Small intestine (tissue), 7 donors: ENCODE measurements around the gene EYS. TPM values are rescaled to one million over a fixed set of nuclear protein-coding genes. Genes with fewer than 3 reads are reported as not detected.

Source experiments
- DNase-seq, 2 donors: peaks; one replicate each; pipeline versions ENCODE4 v3.0.0 to v3.0.0-alpha.2; 2013
- FAIRE-seq: peaks from 2 replicates; lab custom pipeline; 2012; peaks lifted over from hg19 to GRCh38; lab: Jason Lieb, UNC
- H3K27ac ChIP-seq, 3 donors: one replicate each; pipeline ENCODE4 v1.5.1; 2013; ENCODE audit warnings: low read length in 2 of 3, mild to moderate bottlenecking in 2 of 3, control low read depth in 1 of 3, inconsistent platforms in 1 of 3, low read depth in 1 of 3, moderate library complexity in 1 of 3
- H3K27me3 ChIP-seq, 3 donors: one replicate each; pipeline ENCODE4 v1.6.1; 2013; ENCODE audit warnings: low read length in 3 of 3, inconsistent platforms in 1 of 3; ENCODE audit not compliant: control insufficient read depth in 3 of 3, insufficient read depth in 3 of 3
- H3K36me3 ChIP-seq, 3 donors: one replicate each; pipeline ENCODE4 v1.6.1; 2013; ENCODE audit warnings: low read length in 3 of 3, inconsistent platforms in 1 of 3, low read depth in 1 of 3, mild to moderate bottlenecking in 1 of 3, moderate library complexity in 1 of 3; ENCODE audit not compliant: control insufficient read depth in 3 of 3, insufficient read depth in 2 of 3
- H3K4me1 ChIP-seq, 3 donors: one replicate each; pipeline ENCODE4 v1.6.1; 2013; ENCODE audit warnings: low read length in 2 of 3, inconsistent platforms in 1 of 3, low read depth in 1 of 3, mild to moderate bottlenecking in 1 of 3, moderate library complexity in 1 of 3; ENCODE audit not compliant: control insufficient read depth in 3 of 3, insufficient read depth in 2 of 3
- H3K4me3 ChIP-seq, 3 donors: one replicate each; pipeline ENCODE4 v1.5.1; 2013; ENCODE audit warnings: low read length in 3 of 3, control low read depth in 1 of 3, inconsistent platforms in 1 of 3, low read depth in 1 of 3, mild to moderate bottlenecking in 1 of 3, moderate library complexity in 1 of 3
- H3K9me3 ChIP-seq, 2 donors: one replicate each; pipeline ENCODE4 v1.6.1; 2013; ENCODE audit warnings: low read depth in 1 of 2, low read length in 1 of 2; ENCODE audit not compliant: control insufficient read depth in 2 of 2, insufficient read depth in 1 of 2
- WGBS, 3 donors: extraction: QIAGEN DNeasy Blood & Tissue Kit; methylation state at CpG; one replicate each; pipeline ENCODE4 v1.1.7; 2013; 5-methylcytosine and 5-hydroxymethylcytosine counted together
- polyA plus RNA-seq, 4 donors: library from polyadenylated mRNA; stranded (reverse) in 3 of 4; unstranded in 1 of 4; fragments of 200-250 nt in 3 of 4; fragments of 120-200 nt in 1 of 4; gene quantifications; one replicate each; pipeline versions ENCODE4 v1.2.1 to v1.2.3, GENCODE V29; 2013
- donor health status: healthy with polysubstance abuse.
- donor health status: control.
- donor health status: control.
- donor health status: Bipolar disorder and iron deficiency.
- donor health status: healthy.

Gene EYS
- polyA plus RNA-seq, 4 donors = 0.78 TPM; not detected in 3

DNA sequence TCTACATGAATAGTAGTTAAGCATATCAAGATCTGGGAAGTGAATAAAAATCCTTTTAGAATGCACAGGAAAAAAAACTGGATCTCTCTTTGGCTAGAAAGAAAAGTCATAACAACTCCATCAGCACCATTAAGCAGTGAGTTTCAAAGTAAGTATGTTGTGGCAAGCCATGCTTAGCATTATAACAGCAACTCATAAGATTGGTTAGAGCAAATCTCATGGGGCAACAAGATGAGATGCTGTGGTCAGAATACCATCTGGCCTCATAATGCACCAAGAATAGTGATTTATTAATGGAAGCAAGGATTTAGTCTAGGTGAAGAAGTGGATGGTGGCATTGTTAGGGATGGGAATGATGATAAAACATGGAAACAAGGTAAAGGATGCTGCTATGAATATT is 1912.0 kb downstream of the EYS start:
- H3K27ac ChIP-seq = no peak overlapping the region
- no peaks in the 10 kb centered on the region for H3K36me3 ChIP-seq
- H3K4me1 ChIP-seq = peaks cover 0 to 13% (median 0%) of the 10 kb centered on the region in 3 donors
- H3K4me3 ChIP-seq = no peak overlapping the region
- no peaks in the 10 kb centered on the region for H3K27me3 ChIP-seq
- no peaks in the 10 kb centered on the region for H3K9me3 ChIP-seq
- no peak for DNase-seq
- no peak for FAIRE-seq

DNA sequence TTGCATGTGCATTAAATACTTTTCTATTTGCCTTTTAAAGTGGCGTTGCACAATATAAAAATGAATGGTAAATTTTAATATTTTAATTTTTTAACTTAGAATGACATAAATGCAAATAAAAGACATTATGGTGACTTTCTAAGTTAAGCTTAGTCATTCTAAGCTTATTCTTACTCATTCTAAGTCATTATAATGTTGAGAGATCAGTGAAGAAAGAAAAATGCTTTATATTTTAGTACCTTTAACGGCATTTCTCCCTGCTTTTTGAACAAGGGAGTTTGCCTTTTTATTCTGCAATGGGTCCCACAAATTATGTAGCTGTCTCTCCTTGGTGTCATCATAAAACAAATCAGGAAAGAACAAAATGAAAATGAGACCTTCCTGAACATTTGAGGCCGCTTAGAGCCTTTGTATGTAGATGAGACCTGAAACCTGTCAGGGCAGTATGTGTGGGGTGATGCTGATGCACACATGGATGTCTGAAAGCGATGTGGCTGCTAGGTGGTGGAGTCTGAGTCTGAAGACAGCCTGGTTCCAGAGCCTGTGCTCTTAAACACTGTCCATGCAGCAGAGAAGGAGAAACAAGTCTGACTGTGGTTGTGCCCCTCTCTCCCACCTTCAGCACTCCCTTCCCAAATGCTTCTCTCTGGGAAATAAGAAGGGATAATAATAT is 1913.4 kb downstream of the EYS start:
- FAIRE-seq (no peak), DNase-seq (no peak)
- WGBS, 3 donors = 78 to 91% (median 80%) methylated on average over 4 of the region's 4 CpGs
- H3K4me3 ChIP-seq = no peak overlapping the region
- no peaks in the 10 kb centered on the region for H3K9me3 ChIP-seq
- H3K27ac ChIP-seq = peak overlapping the region in 1 of 3 donors; percentile 55
- H3K36me3 ChIP-seq = no peaks in the 10 kb centered on the region
- H3K4me1 ChIP-seq = peaks cover 0 to 13% (median 0%) of the 10 kb centered on the region in 3 donors
- no peaks in the 10 kb centered on the region for H3K27me3 ChIP-seq

DNA sequence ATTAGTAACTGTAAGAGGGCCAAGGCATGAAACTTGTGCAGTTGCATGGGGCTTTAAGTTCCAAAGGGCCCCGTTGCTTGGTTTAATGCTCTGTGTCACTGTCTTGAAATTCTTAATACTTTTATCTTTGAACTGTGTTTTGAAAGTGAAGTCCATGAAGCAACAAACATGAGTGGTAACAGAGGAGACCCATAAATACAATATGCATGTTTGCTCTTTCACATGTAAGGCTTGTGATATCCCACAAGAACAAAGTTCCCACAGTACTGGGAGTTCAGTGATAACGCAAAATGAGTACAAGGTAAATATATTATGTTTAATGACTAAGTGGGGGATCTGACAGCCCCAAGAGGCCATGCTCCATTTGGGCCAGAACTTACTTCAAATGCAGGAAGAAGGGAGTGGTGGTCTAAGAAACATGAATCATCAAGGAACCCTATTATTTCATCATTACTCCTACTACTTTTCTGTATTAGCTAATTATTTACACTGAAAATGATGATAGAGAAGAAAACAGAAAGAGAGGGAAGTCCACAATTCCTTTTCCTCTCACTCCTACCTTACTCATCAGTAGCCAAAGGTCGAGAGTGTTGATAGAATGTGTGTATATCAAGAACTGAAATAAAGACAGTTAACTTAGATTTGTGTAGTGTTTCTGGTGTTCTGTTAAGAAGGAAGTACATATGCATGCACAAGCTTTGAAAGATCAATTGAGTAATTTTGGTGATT is 1914.1 kb downstream of the EYS start:
- H3K27me3 ChIP-seq = no peaks in the 10 kb centered on the region
- WGBS, 3 donors = 24 to 51% (median 27%) methylated on average over 3 of the region's 3 CpGs
- H3K4me1 ChIP-seq = peaks cover 0 to 13% (median 0%) of the 10 kb centered on the region in 3 donors
- H3K4me3 ChIP-seq = no peak overlapping the region
- H3K9me3 ChIP-seq = no peaks in the 10 kb centered on the region
- H3K36me3 ChIP-seq = no peaks in the 10 kb centered on the region
- H3K27ac ChIP-seq = peak overlapping the region in 1 of 3 donors; percentile 55
- DNase-seq (peak; percentile 58 to 78), FAIRE-seq (peak; percentile 51)

DNA sequence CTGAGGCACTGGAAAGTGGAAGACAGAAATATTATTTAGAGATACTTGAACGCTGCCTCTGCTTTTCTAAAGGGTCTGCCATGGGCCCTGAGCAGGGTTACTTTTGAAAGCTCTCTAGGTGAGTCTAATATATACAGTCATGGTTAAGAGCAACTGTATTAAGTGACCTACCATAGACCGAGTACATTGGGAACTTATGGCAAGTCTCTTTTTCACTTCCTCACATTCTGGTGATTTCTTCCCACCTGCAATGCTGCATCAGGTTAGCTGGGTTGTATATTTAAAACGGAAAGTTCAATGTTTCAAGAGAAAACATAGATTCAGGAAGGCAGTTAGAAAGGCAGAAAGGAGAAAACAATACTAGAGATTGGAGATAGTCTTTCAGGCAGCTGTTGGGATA is 1916.7 kb downstream of the EYS start:
- WGBS, 3 donors = 74 to 78% (median 76%) methylated on average over 3 of the region's 3 CpGs
- Histone ChIP-seq H3K27me3 (no peaks in the 10 kb centered on the region), H3K4me3 (no peak overlapping the region), H3K9me3 (no peaks in the 10 kb centered on the region), H3K27ac (no peak overlapping the region), H3K36me3 (no peaks in the 10 kb centered on the region), H3K4me1 (peaks cover 0 to 13% (median 0%) of the 10 kb centered on the region in 3 donors)
- FAIRE-seq (no peak), DNase-seq (no peak)

DNA sequence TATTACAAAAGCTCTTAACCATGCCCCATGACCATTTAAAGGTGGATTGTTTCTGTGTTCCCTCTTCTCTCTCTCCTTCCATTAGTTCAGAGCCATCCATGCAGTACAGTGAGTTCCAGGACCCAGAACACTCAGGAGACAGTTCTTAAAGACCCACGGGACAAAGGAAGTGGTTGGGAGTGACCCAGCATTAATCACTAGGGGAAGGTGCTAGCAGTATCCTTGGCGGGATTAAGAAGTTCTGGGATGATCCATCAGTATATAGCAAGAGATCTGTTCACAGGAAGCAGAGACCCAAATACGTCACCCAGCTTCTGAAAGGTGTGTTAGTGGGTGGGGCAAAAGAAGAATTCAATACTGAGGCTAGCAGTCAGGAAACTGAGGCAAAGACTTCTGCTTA is 1917.3 kb downstream of the EYS start:
- Histone ChIP-seq H3K27ac (no peak overlapping the region), H3K4me1 (peaks cover 0 to 13% (median 0%) of the 10 kb centered on the region in 3 donors), H3K36me3 (no peaks in the 10 kb centered on the region), H3K27me3 (no peaks in the 10 kb centered on the region), H3K9me3 (no peaks in the 10 kb centered on the region), H3K4me3 (no peak overlapping the region)
- no peak for FAIRE-seq
- 76 to 80% (median 76%) methylated on average over 3 of the region's 3 CpGs for WGBS, 3 donors
- no peak for DNase-seq

DNA sequence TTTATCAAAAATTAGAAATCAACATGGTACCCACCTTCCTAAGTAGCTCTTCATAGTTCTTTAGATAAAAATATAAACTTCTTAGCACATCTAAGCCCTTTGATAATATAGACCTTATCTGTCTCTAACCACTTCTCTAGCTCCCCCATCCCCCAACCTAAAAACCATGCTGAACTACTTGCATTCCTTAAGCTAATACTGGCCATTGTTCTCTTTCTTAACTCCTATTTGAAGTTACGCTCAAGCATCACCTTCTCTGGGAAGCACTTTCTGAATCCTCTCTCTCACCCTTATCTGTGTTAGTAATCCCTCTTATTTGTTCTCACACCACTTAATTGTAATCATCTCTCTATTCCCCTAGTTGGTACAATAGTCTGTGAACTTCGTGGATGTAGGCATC is 1918.5 kb downstream of the EYS start:
- Histone ChIP-seq H3K4me3 (no peak overlapping the region), H3K4me1 (peaks cover 0 to 7% (median 0%) of the 10 kb centered on the region in 3 donors), H3K36me3 (peaks cover 0 to 3% (median 0%) of the 10 kb centered on the region in 3 donors), H3K27me3 (no peaks in the 10 kb centered on the region), H3K27ac (no peak overlapping the region), H3K9me3 (no peaks in the 10 kb centered on the region)
- WGBS, 3 donors = 52 to 66% (median 65%) methylated on average over 2 of the region's 2 CpGs
- FAIRE-seq = no peak
- no peak for DNase-seq

DNA sequence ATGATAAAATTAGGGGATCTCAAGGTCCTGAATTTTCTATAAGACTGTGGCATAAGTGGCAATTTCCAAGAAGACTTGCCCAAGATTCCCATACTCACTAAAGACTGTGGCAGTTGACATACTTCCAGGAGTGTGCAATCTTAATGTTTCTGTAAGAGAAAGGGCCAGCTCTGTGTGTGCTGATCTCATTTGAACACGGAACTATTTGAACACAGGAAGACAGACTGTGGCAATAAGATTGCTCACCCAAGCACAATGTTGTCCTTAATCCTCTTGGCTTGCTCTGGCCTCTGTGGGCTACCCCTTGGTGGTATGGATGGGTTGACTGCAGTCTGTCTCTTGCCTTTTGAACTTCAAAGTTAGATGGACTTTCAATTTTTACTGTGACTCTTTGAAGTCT is 1920.0 kb downstream of the EYS start:
- Histone ChIP-seq H3K27ac (no peak overlapping the region), H3K36me3 (peaks cover 0 to 3% (median 0%) of the 10 kb centered on the region in 3 donors), H3K4me1 (peaks cover 0 to 3% (median 0%) of the 10 kb centered on the region in 3 donors), H3K27me3 (no peaks in the 10 kb centered on the region), H3K9me3 (no peaks in the 10 kb centered on the region), H3K4me3 (no peak overlapping the region)
- DNase-seq (no peak), FAIRE-seq (no peak)
- WGBS, 3 donors = 86 to 100% (median 90%) methylated on average over 1 of the region's 1 CpG

DNA sequence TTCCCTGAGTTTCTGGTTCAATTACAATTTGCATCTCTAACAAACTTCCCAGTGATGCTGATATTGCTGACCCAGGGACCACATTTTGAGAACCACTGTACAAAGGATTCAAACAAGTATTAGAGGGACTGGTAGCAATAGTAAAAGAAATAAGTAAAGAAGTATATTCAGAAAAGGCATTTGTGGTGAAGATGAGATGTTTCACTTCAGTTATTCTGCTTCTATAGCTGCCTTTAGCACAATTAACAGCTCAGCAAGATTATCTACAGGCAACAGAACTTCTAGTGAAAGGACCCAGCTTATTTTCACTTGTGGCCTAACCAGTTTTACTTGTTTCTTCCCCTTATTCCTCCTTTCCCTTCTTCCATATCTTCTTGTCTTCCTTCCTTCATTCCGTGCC is 1922.0 kb downstream of the EYS start:
- no peak overlapping the region for H3K4me3 ChIP-seq
- no peaks in the 10 kb centered on the region for H3K4me1 ChIP-seq
- DNase-seq (no peak), FAIRE-seq (no peak)
- H3K27me3 ChIP-seq = no peaks in the 10 kb centered on the region
- 68 to 89% (median 78%) methylated on average over 1 of the region's 1 CpG for WGBS, 3 donors
- H3K36me3 ChIP-seq = peaks cover 0 to 3% (median 0%) of the 10 kb centered on the region in 3 donors
- no peak overlapping the region for H3K27ac ChIP-seq
- H3K9me3 ChIP-seq = no peaks in the 10 kb centered on the region
